ENCODE measurements around the gene GAB2.

- TF ChIP-seq CTCF (IDR thresholded peaks at IDR 0.05; ENCODE audit: poor library complexity) (no peak), EZH2phosphoT487 (IDR thresholded peaks at IDR 0.05; ENCODE audit: low read depth, severe bottlenecking, unreplicated experiment) (no peak), EZH2 (IDR thresholded peaks at IDR 0.05; ENCODE audit: borderline replicate concordance) (no peak)
These were observed 203.1 kb downstream of the GAB2 start for GRCh38 chr11:78214331-78215194.

Data from hepatocyte (in vitro differentiated cells).